ENCODE measurements around the gene EXOSC3.
"Not testable (repeated sequence)": the region's sequence is repeated elsewhere in the genome, so short reads cannot be mapped to it uniquely, and the experiment has no call there.

The EXOSC3 gene

DNA sequence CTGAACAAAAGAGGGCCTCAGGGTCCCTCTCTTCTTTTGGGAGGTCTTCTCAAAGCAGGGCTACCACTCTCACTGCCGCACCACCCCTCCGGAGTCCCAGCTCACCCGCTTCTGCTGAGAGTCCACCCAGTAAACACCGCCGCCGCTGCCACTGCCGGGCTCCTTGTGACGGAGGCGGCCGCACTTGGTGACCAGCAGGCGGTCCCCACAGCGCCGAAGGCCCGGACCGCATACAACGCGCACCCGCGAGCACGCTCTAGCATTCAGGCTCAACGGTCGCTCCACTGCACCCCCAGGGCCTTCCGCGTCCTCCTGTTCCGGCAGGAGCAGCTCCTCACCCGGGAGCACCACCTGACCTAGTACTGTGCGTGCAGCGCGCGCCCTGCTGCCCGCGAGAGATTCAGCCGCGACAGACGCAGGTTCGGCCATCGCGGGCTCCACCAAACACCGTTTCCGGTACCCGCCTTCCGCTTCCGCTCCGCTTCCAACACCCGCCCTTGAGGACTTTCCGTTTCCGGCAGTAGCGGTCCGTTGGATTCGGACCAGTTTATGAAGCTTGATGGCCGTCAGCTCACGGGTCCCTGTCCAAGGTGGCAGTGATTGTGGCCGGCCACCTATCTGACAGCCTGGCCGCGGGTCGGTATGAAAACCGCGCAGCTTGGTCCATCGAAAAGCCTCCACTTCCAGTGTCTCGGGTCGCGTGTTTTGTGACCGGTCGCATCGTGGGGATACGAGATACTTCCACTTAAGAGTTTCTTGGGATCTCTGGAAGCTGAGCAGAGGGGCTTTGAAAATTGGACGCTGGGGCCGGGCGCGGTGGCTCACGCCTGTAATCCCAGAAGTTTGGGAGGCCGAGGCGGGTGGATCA is at the start of gene EXOSC3:
Gene EXOSC3, minus strand, starts transcription at position 449 of the 868 bp plus-strand sequence. Its CDS starts 20 bp downstream, at position 429.
- peak; percentile 95 for DNase-seq

DNA sequence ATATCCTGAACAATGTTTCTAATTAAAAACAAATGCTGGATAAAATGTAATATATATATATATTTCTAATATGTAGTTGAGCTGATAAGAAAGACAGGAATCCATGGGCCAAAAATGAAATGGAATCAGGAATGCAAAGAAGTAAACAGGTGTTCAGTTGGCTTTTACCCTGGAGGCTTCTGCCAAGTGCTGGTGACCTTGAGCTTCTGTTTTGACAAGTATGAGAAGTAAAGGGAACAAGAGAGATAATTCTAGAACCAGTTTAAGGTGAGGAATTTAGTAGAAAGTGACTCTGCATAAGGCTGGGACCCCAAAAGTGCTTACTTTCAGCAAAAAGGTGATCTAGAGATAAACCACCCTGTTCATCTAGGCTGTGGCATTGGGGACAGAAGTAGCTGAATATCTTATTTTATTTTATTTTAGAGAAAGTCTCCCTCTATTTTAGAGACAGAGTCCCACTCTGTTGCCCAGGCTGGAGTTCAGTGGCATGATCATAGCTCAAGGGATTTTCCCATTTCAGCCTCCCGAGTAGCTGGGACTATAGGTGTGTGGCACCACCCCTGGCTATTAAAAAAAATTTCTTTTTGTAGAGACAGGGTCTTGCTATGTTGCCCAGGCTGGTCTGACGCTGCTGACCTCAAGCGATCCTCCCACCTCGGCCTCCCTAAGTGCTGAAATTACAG is 42.8 kb upstream of the EXOSC3 start:
- no peak for DNase-seq

DNA sequence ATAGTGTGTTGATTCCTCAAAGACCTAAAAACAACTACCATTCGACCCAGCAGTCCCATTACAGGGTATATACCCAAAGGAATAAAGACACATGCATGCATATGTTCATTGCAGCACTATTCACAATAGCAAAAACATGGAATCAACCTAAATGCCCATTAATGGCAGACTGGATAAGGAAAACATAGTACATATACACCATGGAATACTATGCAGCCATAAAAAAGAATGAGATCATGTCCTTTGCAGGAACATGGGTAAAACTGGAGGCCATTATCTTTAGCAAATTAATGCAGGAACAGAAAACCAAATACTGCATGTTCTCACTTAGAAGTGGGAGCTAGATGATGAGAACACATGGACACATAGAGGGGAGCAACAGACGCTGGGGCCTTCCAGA is 40.3 kb upstream of the EXOSC3 start:
- not testable (repeated sequence) for DNase-seq

DNA sequence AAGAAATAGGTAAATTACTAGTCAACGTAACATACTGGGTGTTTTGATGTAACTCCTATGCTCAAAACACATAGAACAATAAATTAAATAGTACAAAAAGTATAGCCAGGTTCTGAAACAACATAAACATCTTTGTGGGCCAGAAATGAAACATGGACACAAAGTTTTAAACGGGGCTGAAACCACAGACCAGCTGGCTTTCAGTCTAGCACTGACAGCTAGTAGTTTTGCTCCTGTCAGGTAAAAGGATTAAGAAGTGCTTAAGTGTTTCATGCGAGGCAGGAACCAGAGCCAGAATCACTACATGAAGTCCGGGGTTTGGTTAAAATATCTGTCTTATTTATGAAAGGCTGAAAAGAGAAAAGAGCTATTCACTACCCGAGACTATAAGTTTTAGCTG is 35.3 kb upstream of the EXOSC3 start:
- no peak for DNase-seq

DNA sequence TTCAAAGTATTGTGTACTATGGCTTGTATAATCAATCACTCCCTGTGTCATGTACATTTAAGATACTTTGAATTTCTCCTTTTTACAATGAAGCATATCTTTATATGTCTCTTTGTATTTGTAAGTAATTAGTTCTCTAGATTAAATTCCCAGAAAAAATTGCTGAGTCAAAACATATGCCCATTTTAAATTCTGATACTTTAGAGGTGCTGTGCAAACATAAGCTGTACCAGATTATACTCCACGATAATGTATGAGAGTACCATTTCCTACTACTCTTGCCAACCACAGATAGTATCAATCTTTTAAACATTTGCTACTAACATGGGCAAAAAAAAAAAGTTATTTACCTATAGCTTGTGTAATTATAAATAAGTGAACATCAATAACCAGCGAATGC is 34.0 kb upstream of the EXOSC3 start:
- DNase-seq = no peak

DNA sequence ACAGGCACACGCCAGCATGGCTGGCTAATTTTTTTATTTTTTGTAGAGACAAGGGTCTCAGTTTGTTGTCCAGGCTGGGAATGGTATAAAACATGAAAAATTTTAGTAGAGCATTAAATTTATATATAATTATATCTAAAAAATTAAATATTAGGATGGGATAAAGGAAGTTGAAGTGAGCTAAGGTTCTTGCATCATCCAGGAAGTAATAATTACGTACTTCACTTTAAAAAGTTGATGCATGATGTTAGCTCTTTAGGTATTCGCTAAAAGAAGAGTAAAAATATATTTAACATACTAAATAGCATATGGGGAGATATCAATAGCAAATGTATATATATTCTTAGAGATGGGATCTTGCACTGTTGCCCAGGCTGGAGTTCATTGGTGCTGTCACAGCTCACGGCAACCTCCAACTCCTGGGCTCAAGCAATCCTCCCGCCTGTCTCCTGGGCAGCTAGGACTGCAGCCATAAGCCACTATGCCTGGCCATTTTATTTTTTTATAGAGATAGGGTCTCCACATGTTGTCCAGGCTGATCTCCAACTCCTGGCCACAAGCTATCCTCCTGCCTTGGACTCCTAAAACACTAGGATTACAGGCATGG is 28.0 kb upstream of the EXOSC3 start:
- no peak for DNase-seq

DNA sequence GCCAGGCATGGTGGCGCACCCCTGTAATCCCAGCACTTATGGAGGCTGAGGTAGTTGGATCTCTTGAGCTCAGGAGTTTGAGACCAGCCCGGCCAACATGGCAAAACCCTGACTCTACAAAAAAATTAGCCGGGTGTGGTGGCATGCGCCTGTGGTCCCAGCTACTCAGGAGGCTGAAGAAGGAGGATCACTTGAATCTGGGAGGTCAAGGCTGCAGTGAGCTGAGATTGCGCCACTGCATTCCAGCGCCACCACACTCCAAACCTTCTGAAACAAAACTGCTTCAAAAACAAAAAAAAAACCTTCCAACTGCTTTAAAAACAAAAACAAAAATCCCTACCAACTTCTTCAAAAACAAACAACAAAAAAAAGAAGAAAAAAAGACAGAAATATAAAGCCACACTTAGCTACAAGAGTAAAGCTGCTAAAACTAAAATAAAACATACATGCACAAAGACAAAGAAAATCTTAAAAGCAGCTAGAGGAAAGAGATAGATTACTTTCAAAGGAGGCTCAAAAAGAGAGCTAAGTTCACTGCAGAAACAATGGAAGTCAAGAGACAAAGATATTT is 27.1 kb upstream of the EXOSC3 start:
- no peak for DNase-seq

DNA sequence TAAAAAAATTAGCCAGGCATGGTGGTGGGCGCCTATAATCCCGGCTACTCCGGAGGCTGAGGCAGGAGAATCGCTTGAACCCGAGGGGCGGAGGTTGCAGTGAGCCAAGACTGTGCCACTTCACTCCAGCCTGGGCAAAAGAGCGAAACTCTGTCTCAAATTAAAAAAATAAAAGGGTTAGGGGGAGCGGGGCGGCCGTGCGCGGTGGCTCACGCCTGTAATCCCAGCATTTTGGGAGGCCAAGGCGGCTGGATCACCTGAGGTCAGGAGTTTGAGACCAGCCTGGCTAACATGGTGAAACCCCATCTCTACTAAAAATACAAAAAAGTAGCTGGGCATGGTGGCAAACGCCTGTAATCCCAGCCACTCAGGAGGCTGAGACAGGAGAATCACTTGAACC is 24.8 kb upstream of the EXOSC3 start:
- not testable (repeated sequence) for DNase-seq

DNA sequence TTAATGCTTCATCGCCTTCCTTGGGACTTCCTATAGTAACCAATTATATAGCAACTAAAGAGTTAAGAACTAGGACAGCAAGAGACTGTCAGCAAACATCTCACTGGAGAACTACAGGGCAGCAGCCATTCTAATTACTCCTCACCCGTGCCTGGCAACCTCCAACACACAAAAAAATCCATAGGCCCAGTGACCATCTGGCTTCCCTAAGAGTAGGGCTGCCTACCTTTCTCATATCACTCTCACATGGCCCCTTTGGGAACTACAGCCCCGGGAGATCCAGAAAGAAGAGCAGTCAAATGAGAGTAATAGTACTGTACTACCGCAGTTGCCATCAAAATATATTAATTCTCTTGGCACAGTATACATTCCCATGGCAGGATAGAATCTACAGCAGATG is 21.4 kb upstream of the EXOSC3 start:
- DNase-seq = no peak

DNA sequence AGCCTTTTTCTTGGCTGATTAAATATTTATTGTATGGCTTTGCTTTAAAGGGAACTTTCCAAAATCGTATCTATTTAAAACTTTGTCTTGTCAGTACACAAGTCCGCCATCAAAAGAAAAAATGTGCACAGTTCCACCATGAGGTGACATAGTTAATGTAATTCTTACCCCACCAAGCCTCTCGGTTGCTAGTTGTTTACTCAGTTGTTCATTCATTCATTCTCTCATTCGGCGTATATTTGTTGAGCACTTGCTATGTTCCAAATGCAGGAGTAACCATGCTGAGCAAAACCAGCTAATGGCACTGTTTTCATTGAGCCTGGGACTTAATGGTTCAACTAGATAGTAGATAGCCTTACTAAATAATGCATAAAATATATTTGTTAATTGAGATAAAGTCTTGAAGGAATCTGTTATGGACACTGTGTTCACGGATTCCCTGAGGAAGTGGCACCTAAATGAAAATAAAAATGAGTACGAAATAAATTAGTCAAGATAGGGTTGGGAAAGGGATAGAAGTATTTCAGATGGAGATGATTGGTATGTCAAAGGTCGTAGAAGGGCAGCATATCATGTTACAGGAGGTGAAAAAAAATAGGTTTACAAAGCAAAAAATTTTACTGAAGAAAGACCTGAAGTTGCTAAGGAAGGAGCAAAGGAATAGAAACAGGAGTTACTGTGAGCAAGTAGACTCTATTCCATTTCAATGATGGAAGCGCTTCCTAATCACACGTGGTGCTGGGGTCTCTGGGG is 17.3 kb upstream of the EXOSC3 start:
- no peak for DNase-seq

DNA sequence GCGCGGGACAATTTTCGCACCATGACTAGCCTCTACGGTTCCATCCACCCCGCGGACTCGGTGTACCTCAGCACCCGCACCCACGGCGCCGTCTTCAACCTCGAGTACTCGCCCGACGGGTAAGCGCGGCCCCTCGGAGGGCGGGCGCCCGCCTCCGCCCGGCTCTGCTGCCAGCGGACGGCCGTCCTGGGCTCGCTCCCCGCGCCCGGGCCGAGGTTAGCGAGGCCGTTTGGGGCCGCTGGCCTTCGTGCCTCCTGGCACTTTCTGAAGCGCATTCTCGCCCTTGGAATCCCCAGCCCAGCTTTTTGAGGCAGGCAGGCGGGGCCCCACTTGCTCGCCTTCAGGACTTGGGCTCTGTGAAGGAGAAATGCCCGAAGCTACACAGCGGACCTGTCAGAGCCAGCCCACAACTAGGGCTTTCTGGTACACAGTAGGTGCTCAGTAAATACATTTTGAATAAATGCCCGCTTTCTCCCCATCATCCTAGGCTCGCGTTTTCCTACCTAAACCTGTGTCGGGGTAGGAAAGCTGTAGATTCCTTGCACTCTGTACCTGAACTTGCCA is 16.5 kb upstream of the EXOSC3 start:
- no peak for DNase-seq

DNA sequence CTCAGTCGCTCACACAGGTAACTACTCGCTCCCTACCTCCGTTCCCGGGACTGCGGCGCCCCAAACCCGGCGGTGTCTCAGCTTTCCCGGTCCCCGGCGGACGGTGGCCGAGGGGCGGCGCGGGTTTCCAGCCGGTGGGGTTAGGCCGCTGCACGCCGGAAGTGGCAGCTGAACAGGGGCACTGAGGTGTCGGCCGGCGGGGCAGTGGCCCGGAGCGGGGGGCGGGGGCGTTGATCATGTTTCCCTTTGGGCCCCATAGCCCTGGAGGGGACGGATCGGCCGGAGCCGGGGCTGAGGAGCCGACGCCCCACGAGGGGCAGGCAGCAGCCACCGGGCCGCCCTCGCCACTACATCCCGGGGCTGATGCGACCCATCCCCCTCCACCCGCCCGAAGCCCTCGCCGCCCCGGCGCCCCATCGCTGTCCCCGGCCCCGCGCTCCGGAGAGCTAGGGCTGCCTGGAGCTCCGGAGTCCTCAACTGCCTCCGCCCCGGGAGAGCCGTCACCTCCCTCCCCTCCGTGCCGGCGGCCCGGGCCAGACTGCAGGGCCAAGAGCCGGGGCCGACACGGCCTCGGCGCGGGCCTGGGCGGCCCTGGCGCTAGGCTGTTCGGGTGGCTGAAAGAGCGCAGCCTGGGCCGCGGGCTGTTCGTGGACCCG is 15.9 kb upstream of the EXOSC3 start, which contains the start of gene DCAF10:
Gene DCAF10, plus strand, starts transcription at position 167 of the 656 bp plus-strand sequence. Its CDS starts 70 bp downstream, at position 237.
- DNase-seq = peak; percentile 86

DNA sequence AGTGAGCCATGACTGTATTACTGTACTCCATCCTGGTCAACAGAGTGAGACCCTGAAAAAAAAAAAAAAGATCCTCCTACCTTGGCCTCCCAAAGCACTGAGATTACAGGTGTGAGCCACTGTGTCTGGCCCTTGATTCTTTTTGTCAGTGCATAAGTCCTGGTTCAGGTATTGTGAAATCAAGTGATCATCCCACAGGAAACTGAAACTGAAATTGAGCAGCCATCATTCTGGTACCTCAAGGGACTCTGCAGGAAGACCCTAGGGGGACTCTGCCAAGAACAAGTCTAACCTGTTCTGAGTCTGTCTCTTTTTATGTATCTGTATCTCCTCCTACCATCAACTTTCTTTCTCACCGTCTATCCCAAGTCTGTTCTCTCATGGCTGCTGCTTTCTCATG is 13.8 kb upstream of the EXOSC3 start:
- no peak for DNase-seq

DNA sequence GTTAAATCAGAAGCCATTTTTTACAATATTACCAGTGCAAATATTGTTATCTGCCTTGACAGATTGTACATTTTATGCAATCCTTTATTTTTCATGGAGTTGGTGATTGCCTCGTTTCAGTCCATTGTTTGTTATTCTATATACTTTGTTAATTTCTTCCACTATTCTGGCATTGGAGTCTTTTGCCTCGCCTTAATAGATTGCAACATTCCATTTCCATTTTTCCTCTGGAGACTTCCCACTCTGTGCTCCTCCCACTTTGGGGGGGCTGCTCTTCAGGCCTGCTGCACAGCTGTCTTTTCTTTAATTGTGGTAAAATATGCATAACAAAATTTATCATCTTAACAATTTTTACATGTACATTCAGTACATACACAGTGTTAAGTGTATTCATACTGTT is 11.4 kb upstream of the EXOSC3 start:
- DNase-seq = no peak

DNA sequence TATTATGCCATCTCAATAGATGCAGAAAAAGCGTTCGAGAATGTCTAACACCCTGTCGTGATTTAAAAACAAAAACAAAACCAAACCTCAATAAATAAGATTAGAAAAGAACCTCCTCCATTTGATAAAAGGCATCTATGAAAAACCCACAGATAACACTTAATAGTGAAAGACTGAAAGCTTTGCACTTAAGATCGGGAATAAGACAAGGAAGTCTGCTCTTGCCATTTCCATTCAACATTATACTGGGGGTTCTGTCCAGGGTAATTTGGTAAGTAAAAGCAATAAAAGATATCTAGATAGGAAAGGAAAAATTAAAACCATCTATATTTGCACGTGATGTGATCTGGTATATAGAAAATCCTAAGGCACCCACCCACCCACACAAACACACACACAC is 7.3 kb upstream of the EXOSC3 start:
- DNase-seq = no peak

DNA sequence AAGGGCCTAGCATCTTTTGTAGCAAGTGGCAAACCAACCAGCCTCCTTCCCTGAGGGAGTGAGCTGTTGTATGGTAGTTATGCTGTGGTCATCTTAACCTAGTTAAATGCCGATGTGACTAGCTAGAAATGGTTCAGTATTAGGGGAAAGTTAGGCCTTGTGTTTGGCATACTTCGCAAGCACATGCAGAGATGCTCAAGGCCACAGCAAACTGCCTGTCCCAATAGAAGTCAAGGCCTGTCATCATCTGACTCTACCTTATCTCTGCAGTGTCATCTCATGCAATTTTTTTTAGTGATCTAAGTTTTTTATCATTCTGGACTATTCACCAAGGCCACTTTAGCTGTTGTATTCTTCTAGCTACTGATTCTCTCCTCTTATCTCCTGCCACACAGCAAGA is 5.2 kb upstream of the EXOSC3 start:
- no peak for DNase-seq

DNA sequence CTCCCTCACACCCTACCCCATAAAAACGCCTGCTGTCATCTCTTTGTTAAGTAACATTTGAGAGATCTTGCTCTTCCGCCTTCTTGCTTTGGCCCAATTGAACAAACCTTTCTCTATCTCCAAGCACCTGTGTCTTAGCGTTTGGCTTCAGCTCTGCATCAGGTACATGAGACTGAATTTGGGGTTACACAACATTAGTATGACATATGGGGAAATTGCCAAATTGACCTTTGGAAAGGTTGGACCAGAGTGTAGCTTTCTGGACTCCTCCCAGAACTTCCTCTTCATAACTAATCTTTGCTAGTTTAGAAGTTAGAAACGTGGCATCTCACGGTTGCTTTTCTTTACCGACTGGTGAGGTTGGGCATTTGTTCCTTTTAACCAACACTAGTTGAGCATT is 3.5 kb upstream of the EXOSC3 start:
- no peak for DNase-seq

DNA sequence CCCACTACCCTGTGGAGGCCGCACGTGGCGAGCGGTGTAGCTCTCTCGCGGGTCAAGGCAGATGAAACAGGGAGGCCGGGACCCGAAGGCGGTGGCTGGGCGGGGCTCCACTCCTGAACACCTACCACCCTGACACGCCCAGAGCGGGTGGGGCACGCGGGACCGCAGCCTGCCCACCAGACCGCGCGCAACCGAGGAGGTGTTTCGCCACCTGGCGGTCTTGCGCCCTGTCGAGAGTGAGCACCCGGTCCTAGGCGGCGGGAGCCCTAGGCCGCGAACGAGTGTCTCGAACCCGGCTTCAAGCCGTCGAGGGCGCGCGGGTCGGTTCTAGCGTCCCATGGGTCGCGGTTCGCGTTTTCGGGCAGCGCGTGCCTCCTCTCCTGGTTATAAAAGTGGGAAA is 2.2 kb upstream of the EXOSC3 start:
- DNase-seq = no peak

DNA sequence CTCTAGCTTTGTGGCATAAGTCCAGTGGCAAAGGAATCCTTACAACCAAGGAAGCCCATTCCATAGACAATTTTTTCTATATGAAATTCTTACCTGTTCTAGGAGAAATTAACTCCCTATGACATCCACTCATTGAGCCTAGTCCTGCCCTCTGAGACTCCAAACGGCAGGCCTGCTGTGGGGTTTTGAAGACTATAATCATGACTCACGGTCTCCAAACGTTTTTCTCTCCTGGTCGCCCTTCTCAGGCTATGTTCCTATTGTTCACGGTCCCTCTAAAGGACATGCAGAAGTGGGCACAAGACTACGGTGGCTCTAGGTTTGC is 611 bp downstream of the EXOSC3 start:
- DNase-seq = no peak

DNA sequence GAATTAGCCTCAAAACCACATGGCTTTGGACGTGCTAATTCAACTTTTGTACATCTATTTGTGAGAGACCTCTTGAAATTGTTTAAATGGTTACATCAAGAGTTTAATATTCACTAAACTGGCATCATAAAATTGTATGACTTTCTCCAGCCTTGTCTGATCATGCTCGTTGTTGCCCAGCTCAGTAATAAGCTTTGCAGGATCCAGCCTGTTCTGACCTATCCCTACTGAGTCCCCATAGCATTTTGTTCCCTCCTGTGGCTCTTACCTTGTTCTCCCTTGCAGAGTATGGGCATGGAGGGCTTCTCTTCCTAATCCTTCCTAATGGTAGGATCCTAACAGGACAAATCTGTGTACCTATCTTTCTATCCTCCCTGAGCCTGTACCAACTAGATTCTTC is 6.3 kb downstream of the EXOSC3 start:
- no peak for DNase-seq

DNA sequence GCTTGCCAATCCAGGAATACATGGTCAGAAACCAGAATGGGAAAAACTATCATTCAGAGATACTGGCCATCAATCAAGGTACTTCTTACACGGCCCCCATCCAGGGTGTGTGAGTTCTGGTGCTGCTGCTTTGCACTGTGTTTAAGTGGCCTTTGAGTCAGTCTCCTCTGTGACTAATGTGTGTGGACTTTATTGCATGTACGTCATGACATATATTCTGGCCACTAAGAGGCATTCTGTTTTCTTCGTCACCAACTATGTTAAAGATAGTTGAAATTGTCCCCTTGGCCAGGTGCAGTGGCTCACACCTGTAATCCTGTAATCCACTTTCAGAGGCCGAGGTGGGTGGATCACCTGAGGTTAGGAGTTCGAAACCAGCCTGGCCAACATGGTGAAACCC is 8.5 kb downstream of the EXOSC3 start:
- DNase-seq = no peak
